ENCODE results near the gene IRAK3.
"Not testable (repeated sequence)": the region's sequence is repeated elsewhere in the genome, so short reads cannot be mapped to it uniquely, and the experiment has no call there.

The IRAK3 gene

DNA sequence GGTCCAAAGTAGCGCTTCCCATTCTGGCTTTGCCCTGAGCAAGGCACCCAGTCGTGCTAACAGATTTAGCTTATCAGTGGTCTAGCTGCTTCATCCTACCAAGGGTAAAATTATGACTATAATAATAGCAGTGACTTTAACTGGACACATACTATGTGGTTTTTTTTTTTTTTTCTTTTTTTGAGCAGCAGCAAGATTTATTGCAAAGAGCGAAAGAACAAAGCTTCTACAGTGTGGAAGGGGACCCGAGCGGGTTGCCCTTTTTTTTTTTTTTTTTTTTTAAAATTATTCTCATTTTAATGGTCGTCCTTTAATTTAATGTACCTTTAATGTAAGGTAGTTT is 113.8 kb downstream of the IRAK3 start:
- in situ Hi-C loops (cut with MboI; ENCODE audit: low sequenced_read_pairs), result no loop called here

- in situ Hi-C loops (cut with MboI; ENCODE audit: low sequenced_read_pairs), result not testable (repeated sequence)
These were observed 114.3 kb downstream of the IRAK3 start for GRCh38 chr12:66303316-66303804.
